HEK293 (cell line): ENCODE results near the gene KREMEN1.

Experiments
- CTCF ChIA-PET: fragments of 350-600 bp; formaldehyde crosslinking; extraction: SDS; loops from one replicate; lab custom pipeline; 2021; ENCODE audit warnings: antibody characterized with exemption; lab: Yijun Ruan, JAX
- POLR2A ChIA-PET: fragments of 300-600 bp; formaldehyde crosslinking; extraction: SDS; loops from one replicate; lab custom pipeline; 2020; ENCODE audit warnings: antibody characterized with exemption, inconsistent platforms; lab: Yijun Ruan, JAX
- H3K27ac ChIP-seq: fragments of 200-500 bp; sonication (Bioruptor generic); 2 replicates; pipeline ENCODE4 v1.5.1; 2014; ENCODE audit warnings: low read depth, low read length, control low read depth, inconsistent platforms; ENCODE audit errors: extremely low read depth
- H3K36me3 ChIP-seq, 2 experiments: fragments of 200-500 bp in 1 of 2; sonication (Bioruptor generic) in 1 of 2; 1 replicate in 1 of 2; 2 replicates in 1 of 2; pipeline ENCODE4 v1.5.1; 2014 to 2017; ENCODE audit warnings: inconsistent platforms in 2 of 2, low read length in 2 of 2; ENCODE audit not compliant: control insufficient read depth in 2 of 2, insufficient read depth in 1 of 2
- H3K4me1 ChIP-seq: fragments of 200-500 bp; sonication (Bioruptor generic); 2 replicates; pipeline ENCODE4 v1.5.1; 2014; ENCODE audit warnings: mild to moderate bottlenecking, low read length, inconsistent platforms; ENCODE audit not compliant: control insufficient read depth, insufficient read depth
- H3K4me3 ChIP-seq: 2 replicates; pipeline ENCODE4 v1.5.1; 2011; ENCODE audit warnings: low read depth, mild to moderate bottlenecking, control low read depth, low read length, moderate library complexity
- H3K9me3 ChIP-seq: fragments of 200-500 bp; sonication (Bioruptor generic); 2 replicates; pipeline ENCODE4 v1.5.1; 2014; ENCODE audit warnings: low read depth, low read length, inconsistent platforms; ENCODE audit not compliant: control insufficient read depth, insufficient read depth
- FEZF1 ChIP-seq: fragments of 450-650 bp; formaldehyde crosslinking; IDR thresholded peaks from 2 replicates; pipeline ENCODE4 v1.5.1; 2016; ENCODE audit warnings: missing biosample characterization, missing genetic modification characterization
- GLIS1 ChIP-seq: fragments of 450-650 bp; formaldehyde crosslinking; IDR thresholded peaks from 2 replicates; pipeline ENCODE4 v1.5.1; 2016; ENCODE audit warnings: missing biosample characterization, missing genetic modification characterization
- ZBTB1 ChIP-seq: fragments of 450-650 bp; formaldehyde crosslinking; IDR thresholded peaks from 2 replicates; pipeline ENCODE4 v1.5.1; 2016; ENCODE audit warnings: missing biosample characterization, missing genetic modification characterization
- ZFHX2 ChIP-seq: fragments of 450-650 bp; formaldehyde crosslinking; conservative IDR thresholded peaks from 2 replicates; pipeline ENCODE4 v1.5.1; 2016; ENCODE audit warnings: missing biosample characterization, missing genetic modification characterization
- ZFP41 ChIP-seq: fragments of 450-650 bp; formaldehyde crosslinking; IDR thresholded peaks from 2 replicates; pipeline ENCODE4 v1.5.1; 2016; ENCODE audit warnings: missing biosample characterization, missing genetic modification characterization, borderline replicate concordance
- ZIC2 ChIP-seq: fragments of 450-650 bp; formaldehyde crosslinking; IDR thresholded peaks from 2 replicates; pipeline ENCODE4 v1.5.1; 2016; ENCODE audit warnings: missing biosample characterization, missing genetic modification characterization
- ZNF169 ChIP-seq: fragments of 450-650 bp; formaldehyde crosslinking; IDR thresholded peaks from 2 replicates; pipeline ENCODE4 v1.5.1; 2016; ENCODE audit warnings: missing biosample characterization, missing genetic modification characterization
- ZNF24 ChIP-seq: fragments of 450-650 bp; formaldehyde crosslinking; IDR thresholded peaks from 2 replicates; pipeline ENCODE4 v1.5.1; 2016; ENCODE audit warnings: missing biosample characterization, missing genetic modification characterization
- ZNF266 ChIP-seq: fragments of 450-650 bp; formaldehyde crosslinking; IDR thresholded peaks from 2 replicates; pipeline ENCODE4 v1.5.1; 2016; ENCODE audit warnings: missing biosample characterization, missing genetic modification characterization, low read depth
- ZNF341 ChIP-seq: fragments of 450-650 bp; formaldehyde crosslinking; IDR thresholded peaks from 2 replicates; pipeline ENCODE4; 2016; ENCODE audit warnings: low read depth, missing biosample characterization, missing genetic modification characterization
- ZNF416 ChIP-seq: fragments of 450-650 bp; formaldehyde crosslinking; IDR thresholded peaks from 2 replicates; pipeline ENCODE4 v1.5.1; 2016; ENCODE audit warnings: missing biosample characterization, missing genetic modification characterization
- ZNF510 ChIP-seq: fragments of 450-650 bp; formaldehyde crosslinking; IDR thresholded peaks from 2 replicates; pipeline ENCODE4 v1.5.1; 2018; ENCODE audit warnings: mild to moderate bottlenecking, missing genetic modification characterization, missing biosample characterization; ENCODE audit not compliant: insufficient replicate concordance
- ZNF529 ChIP-seq: fragments of 450-650 bp; formaldehyde crosslinking; IDR thresholded peaks from 2 replicates; pipeline ENCODE4 v1.5.1; 2017; ENCODE audit warnings: missing genetic modification characterization, missing biosample characterization; ENCODE audit not compliant: insufficient replicate concordance
- ZNF558 ChIP-seq: fragments of 450-650 bp; formaldehyde crosslinking; IDR thresholded peaks from 2 replicates; pipeline ENCODE4 v1.5.1; 2016; ENCODE audit warnings: missing biosample characterization, missing genetic modification characterization
- ZNF629 ChIP-seq: fragments of 450-650 bp; formaldehyde crosslinking; IDR thresholded peaks from 2 replicates; pipeline ENCODE4 v1.5.1; 2017; ENCODE audit warnings: missing biosample characterization, missing genetic modification characterization
- ZNF768 ChIP-seq: fragments of 450-650 bp; formaldehyde crosslinking; IDR thresholded peaks from 2 replicates; pipeline ENCODE4 v1.5.1; 2018; ENCODE audit warnings: missing biosample characterization, mild to moderate bottlenecking, missing genetic modification characterization
- ZNF777 ChIP-seq: fragments of 450-650 bp; formaldehyde crosslinking; IDR thresholded peaks from 2 replicates; pipeline ENCODE4 v1.5.1; 2017; ENCODE audit warnings: missing biosample characterization, missing genetic modification characterization, borderline replicate concordance
- TF ChIP-seq, protein P1 (sequence below): fragments of 450-650 bp; formaldehyde crosslinking; IDR thresholded peaks from 2 replicates; pipeline ENCODE4 v1.5.1; 2016; ENCODE audit warnings: missing biosample characterization, missing genetic modification characterization
- TF ChIP-seq, protein P2 (sequence below): fragments of 450-650 bp; formaldehyde crosslinking; IDR thresholded peaks from 2 replicates; pipeline ENCODE4 v1.5.1; 2016; ENCODE audit warnings: missing biosample characterization, missing genetic modification characterization
- TF ChIP-seq, protein P3 (sequence below): fragments of 450-650 bp; formaldehyde crosslinking; IDR thresholded peaks from 2 replicates; pipeline ENCODE4 v1.5.1; 2016; ENCODE audit warnings: missing biosample characterization, missing genetic modification characterization, low read depth
- TF ChIP-seq, protein P4 (sequence below): fragments of 450-650 bp; formaldehyde crosslinking; IDR thresholded peaks from 2 replicates; pipeline ENCODE4 v1.5.1; 2016; ENCODE audit warnings: missing biosample characterization, missing genetic modification characterization
- TF ChIP-seq, protein P5 (sequence below): fragments of 450-650 bp; formaldehyde crosslinking; IDR thresholded peaks from 2 replicates; pipeline ENCODE4 v1.5.1; 2016; ENCODE audit warnings: missing biosample characterization, missing genetic modification characterization

The KREMEN1 gene

DNA sequence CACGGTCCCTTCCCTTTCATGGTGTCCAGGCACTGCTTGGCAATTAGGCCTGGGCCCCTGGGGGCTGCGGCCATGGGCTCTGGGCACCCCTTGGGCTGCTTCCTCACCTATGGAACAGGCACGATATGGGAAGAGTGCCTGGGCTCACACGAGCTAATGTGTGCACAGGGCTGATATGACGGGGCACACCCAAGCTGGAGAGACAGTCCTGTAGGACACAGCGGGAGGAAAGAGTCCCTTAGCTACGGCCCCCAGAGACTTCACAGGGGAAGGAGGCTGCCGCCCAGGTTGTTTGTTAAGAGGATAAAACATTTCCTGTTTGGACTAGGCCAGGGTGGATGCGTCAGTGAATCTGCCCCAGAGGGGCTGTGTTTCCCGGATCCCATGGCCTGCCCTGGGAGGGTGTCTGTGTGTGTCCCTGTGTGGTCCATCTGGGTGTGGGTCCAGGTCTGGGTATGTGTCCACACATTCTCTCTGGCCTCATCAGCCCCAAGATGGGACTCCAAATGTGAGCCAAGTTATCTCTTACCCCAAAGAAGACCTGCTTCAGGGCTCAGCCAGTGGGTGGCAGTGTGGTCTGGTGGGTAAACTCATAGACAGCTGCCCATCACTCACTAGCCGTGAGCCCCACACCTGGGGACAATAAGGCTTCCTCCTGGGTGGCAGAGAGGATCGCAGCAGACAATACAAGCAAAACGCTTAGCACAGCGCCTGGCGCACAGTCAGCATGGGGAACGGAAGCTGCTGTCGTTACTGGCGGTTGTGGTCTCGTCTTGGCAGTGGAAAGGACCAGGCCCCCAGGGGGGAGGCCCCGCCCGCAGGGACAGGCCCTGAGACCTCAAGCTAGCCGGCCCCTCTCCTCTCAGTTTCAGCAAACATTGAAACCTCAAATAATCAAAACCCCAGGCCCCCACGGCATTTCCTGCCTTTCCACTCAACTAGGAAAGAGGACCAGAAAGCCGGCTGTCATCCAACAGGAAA lies 129.7 kb downstream of the KREMEN1 start:
- TF ChIP-seq ZBTB1 (tag by site-specific recombination) (no peak), ZNF558 (tag by site-specific recombination) (no peak), FEZF1 (tag by site-specific recombination) (no peak), GLIS1 (tag by site-specific recombination) (peak; percentile 71), ZFHX2 (no peak), ZIC2 (tag by site-specific recombination) (peak; percentile 50), ZNF629 (tag by site-specific recombination) (no peak), ZNF777 (no peak), ZNF768 (tag by site-specific recombination) (no peak), ZNF24 (tag by site-specific recombination) (no peak), ZNF266 (tag by site-specific recombination) (no peak)
- TF ChIP-seq, protein P1, sequence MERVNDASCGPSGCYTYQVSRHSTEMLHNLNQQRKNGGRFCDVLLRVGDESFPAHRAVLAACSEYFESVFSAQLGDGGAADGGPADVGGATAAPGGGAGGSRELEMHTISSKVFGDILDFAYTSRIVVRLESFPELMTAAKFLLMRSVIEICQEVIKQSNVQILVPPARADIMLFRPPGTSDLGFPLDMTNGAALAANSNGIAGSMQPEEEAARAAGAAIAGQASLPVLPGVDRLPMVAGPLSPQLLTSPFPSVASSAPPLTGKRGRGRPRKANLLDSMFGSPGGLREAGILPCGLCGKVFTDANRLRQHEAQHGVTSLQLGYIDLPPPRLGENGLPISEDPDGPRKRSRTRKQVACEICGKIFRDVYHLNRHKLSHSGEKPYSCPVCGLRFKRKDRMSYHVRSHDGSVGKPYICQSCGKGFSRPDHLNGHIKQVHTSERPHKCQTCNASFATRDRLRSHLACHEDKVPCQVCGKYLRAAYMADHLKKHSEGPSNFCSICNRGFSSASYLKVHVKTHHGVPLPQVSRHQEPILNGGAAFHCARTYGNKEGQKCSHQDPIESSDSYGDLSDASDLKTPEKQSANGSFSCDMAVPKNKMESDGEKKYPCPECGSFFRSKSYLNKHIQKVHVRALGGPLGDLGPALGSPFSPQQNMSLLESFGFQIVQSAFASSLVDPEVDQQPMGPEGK (tag by site-specific recombination): peak; percentile 34; the same call in 1 of the 2 replicates
- TF ChIP-seq, protein P2, sequence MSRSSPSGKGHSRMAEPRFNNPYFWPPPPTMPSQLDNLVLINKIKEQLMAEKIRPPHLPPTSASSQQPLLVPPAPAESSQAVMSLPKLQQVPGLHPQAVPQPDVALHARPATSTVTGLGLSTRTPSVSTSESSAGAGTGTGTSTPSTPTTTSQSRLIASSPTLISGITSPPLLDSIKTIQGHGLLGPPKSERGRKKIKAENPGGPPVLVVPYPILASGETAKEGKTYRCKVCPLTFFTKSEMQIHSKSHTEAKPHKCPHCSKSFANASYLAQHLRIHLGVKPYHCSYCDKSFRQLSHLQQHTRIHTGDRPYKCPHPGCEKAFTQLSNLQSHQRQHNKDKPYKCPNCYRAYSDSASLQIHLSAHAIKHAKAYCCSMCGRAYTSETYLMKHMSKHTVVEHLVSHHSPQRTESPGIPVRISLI (tag by site-specific recombination): no peak
- TF ChIP-seq, protein P3, sequence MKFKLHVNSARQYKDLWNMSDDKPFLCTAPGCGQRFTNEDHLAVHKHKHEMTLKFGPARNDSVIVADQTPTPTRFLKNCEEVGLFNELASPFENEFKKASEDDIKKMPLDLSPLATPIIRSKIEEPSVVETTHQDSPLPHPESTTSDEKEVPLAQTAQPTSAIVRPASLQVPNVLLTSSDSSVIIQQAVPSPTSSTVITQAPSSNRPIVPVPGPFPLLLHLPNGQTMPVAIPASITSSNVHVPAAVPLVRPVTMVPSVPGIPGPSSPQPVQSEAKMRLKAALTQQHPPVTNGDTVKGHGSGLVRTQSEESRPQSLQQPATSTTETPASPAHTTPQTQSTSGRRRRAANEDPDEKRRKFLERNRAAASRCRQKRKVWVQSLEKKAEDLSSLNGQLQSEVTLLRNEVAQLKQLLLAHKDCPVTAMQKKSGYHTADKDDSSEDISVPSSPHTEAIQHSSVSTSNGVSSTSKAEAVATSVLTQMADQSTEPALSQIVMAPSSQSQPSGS (tag by site-specific recombination): no peak
- H3K36me3 ChIP-seq: no peaks in the 10 kb centered on the region
- H3K27ac ChIP-seq: no peak overlapping the region
- no peaks in the 10 kb centered on the region for H3K4me1 ChIP-seq
- POLR2A ChIA-PET: interaction anchor here (0.5 to 1.0 kb wide), 3 partner anchors 10 to 250 kb away, joined by 3 to 4 read pairs (median 3); no protein-coding TSS in a partner anchor
- CTCF ChIA-PET: interaction anchor here (0.6 to 5.5 kb wide), 15 partner anchors 9 to 699 kb away, joined by 3 to 44 read pairs (median 3); no protein-coding TSS in a partner anchor
- no peak overlapping the region for H3K4me3 ChIP-seq
- no peaks in the 10 kb centered on the region for H3K9me3 ChIP-seq

DNA sequence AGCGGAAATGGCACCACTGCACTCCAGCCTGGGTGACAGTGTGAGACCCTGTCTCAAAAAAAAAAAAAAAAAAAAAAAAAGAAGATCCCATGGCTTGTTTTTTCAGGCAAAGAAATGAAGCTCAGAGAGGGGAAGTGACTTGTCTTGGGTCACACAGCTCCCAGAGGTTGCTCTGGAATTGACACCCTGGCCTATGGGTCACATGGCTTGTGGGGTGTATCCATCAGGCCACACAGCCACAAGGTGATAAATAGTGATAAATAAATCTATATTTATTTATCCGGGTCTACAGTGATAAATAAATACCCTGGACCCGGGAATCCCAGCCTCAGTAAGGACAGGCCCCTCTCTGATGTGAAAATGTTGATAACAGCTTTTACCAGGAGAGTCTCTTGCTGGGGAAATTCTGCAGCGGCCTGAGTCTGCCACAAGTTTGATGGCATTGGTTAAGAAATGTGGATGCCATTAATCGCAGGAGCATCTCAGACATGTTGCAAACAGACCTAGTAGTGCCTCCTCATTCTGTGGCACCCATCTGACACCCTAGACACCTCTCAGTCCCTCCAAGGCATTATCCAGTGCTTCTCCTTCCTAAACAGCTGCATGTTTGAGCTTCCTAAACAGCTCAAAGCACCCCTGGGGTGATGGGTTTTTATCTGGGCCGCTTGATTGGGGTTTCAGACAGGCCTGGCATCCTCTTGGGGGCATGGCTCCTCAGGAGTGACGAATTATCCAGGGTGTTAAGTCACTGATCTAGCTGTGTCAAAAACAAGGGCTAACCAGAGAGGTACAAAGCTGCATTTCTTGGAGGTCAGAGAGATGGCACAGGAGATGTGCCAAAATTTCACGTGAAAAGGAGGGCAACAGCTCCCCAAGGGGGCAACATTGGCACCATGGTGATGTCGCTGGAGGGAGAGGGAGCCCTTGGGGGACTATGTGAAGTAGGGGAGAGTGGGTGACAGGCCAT lies 130.9 kb downstream of the KREMEN1 start:
- ChIA-PET CTCF (interaction anchor here (0.6 to 5.5 kb wide), 9 partner anchors 10 to 1170 kb away, joined by 3 to 44 read pairs (median 4); no protein-coding TSS in a partner anchor), POLR2A (interaction anchor here (0.5 to 0.6 kb wide), 2 partner anchors 17 to 252 kb away, joined by 3 to 4 read pairs; no protein-coding TSS in a partner anchor)
- Histone ChIP-seq H3K9me3 (no peaks in the 10 kb centered on the region), H3K4me3 (no peak overlapping the region), H3K36me3 (no peaks in the 10 kb centered on the region), H3K27ac (no peak overlapping the region), H3K4me1 (no peaks in the 10 kb centered on the region)
- TF ChIP-seq ZNF510 (tag by site-specific recombination) (no peak), ZNF169 (tag by site-specific recombination) (no peak), ZFP41 (tag by site-specific recombination) (no peak), ZNF341 (tag by site-specific recombination) (no peak), ZNF416 (tag by site-specific recombination) (no peak), ZNF529 (no peak)
- TF ChIP-seq, protein P4, sequence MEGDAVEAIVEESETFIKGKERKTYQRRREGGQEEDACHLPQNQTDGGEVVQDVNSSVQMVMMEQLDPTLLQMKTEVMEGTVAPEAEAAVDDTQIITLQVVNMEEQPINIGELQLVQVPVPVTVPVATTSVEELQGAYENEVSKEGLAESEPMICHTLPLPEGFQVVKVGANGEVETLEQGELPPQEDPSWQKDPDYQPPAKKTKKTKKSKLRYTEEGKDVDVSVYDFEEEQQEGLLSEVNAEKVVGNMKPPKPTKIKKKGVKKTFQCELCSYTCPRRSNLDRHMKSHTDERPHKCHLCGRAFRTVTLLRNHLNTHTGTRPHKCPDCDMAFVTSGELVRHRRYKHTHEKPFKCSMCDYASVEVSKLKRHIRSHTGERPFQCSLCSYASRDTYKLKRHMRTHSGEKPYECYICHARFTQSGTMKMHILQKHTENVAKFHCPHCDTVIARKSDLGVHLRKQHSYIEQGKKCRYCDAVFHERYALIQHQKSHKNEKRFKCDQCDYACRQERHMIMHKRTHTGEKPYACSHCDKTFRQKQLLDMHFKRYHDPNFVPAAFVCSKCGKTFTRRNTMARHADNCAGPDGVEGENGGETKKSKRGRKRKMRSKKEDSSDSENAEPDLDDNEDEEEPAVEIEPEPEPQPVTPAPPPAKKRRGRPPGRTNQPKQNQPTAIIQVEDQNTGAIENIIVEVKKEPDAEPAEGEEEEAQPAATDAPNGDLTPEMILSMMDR (tag by site-specific recombination): peak; percentile 15; the same call in 1 of the 2 replicates
- TF ChIP-seq, protein P5, sequence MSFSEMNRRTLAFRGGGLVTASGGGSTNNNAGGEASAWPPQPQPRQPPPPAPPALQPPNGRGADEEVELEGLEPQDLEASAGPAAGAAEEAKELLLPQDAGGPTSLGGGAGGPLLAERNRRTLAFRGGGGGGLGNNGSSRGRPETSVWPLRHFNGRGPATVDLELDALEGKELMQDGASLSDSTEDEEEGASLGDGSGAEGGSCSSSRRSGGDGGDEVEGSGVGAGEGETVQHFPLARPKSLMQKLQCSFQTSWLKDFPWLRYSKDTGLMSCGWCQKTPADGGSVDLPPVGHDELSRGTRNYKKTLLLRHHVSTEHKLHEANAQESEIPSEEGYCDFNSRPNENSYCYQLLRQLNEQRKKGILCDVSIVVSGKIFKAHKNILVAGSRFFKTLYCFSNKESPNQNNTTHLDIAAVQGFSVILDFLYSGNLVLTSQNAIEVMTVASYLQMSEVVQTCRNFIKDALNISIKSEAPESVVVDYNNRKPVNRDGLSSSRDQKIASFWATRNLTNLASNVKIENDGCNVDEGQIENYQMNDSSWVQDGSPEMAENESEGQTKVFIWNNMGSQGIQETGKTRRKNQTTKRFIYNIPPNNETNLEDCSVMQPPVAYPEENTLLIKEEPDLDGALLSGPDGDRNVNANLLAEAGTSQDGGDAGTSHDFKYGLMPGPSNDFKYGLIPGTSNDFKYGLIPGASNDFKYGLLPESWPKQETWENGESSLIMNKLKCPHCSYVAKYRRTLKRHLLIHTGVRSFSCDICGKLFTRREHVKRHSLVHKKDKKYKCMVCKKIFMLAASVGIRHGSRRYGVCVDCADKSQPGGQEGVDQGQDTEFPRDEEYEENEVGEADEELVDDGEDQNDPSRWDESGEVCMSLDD (tag by site-specific recombination): no peak
